ENCODE measurements around the gene EP400.

GRCh38 chr12:132029503-132030300 lies 80.0 kb downstream of the EP400 start:
- no peak for TF ChIP-seq SP2 (tag by site-specific recombination; IDR thresholded peaks at IDR 0.05)
- TF ChIP-seq, protein P1, sequence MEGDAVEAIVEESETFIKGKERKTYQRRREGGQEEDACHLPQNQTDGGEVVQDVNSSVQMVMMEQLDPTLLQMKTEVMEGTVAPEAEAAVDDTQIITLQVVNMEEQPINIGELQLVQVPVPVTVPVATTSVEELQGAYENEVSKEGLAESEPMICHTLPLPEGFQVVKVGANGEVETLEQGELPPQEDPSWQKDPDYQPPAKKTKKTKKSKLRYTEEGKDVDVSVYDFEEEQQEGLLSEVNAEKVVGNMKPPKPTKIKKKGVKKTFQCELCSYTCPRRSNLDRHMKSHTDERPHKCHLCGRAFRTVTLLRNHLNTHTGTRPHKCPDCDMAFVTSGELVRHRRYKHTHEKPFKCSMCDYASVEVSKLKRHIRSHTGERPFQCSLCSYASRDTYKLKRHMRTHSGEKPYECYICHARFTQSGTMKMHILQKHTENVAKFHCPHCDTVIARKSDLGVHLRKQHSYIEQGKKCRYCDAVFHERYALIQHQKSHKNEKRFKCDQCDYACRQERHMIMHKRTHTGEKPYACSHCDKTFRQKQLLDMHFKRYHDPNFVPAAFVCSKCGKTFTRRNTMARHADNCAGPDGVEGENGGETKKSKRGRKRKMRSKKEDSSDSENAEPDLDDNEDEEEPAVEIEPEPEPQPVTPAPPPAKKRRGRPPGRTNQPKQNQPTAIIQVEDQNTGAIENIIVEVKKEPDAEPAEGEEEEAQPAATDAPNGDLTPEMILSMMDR (tag by site-specific recombination; IDR thresholded peaks at IDR 0.05): no peak
- no peak for TF ChIP-seq ZNF701 (tag by site-specific recombination; IDR thresholded peaks at IDR 0.05)
- TF ChIP-seq YY1 (tag by site-specific recombination; IDR thresholded peaks at IDR 0.05): no peak
- no peak for TF ChIP-seq ZNF335 (tag by site-specific recombination; conservative IDR thresholded peaks at IDR 0.05)
- no peak for TF ChIP-seq PRDM10 (tag by site-specific recombination; IDR thresholded peaks at IDR 0.05)
- TF ChIP-seq ZNF394 (tag by site-specific recombination; IDR thresholded peaks at IDR 0.05; ENCODE audit: borderline replicate concordance): no peak
- no peak for TF ChIP-seq MYNN (tag by site-specific recombination; IDR thresholded peaks at IDR 0.05; ENCODE audit: borderline replicate concordance)
- TF ChIP-seq, protein P2, sequence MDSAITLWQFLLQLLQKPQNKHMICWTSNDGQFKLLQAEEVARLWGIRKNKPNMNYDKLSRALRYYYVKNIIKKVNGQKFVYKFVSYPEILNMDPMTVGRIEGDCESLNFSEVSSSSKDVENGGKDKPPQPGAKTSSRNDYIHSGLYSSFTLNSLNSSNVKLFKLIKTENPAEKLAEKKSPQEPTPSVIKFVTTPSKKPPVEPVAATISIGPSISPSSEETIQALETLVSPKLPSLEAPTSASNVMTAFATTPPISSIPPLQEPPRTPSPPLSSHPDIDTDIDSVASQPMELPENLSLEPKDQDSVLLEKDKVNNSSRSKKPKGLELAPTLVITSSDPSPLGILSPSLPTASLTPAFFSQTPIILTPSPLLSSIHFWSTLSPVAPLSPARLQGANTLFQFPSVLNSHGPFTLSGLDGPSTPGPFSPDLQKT (IDR thresholded peaks at IDR 0.05; ENCODE audit: borderline replicate concordance, low read depth, low read length): no peak
- TF ChIP-seq ZNF549 (tag by site-specific recombination; IDR thresholded peaks at IDR 0.05): no peak
- no peak for TF ChIP-seq KLF10 (tag by site-specific recombination; IDR thresholded peaks at IDR 0.05)
